Activated CD4-positive, alpha-beta memory T cell treated with anti-CD3 and anti-CD28 coated beads, Interleukin-2, amount 10 ng/mL, durations not matched to agents 7 days and 5 days (primary cell): ENCODE measurements around the gene DACT2. TPM values are rescaled to one million over a fixed set of nuclear protein-coding genes. Genes with fewer than 3 reads are reported as not detected.
"Not testable (repeated sequence)": the region's sequence is repeated elsewhere in the genome, so short reads cannot be mapped to it uniquely, and the experiment has no call there.

ENCODE experiments used
- CTCF ChIA-PET: fragments of 350-600 bp; sonication (Branson Sonifier 250); formaldehyde crosslinking; loops from one replicate; lab custom pipeline; 2021; ENCODE audit warnings: antibody characterized with exemption, inconsistent platforms; lab: Charles Lee
- POLR2A ChIA-PET: fragments of 350-600 bp; sonication (Branson Sonifier 250); formaldehyde crosslinking; loops from one replicate; lab custom pipeline; 2021; ENCODE audit warnings: antibody characterized with exemption; lab: Charles Lee
- DNase-seq: peaks from one replicate; pipeline ENCODE4 v3.0.0-alpha.2; 2020
- H3K27ac Mint-ChIP-seq: one replicate; pipeline ENCODE4 v1.8.0; 2021; ENCODE audit warnings: mild to moderate bottlenecking, mixed read lengths
- H3K27me3 Mint-ChIP-seq: one replicate; pipeline ENCODE4 v1.8.0; 2021; ENCODE audit warnings: mixed read lengths
- H3K36me3 Mint-ChIP-seq: one replicate; pipeline ENCODE4 v1.8.0; 2021; ENCODE audit warnings: low read depth, mixed read lengths
- H3K4me1 Mint-ChIP-seq: one replicate; pipeline ENCODE4 v1.8.0; 2021; ENCODE audit warnings: mixed read lengths
- H3K4me3 Mint-ChIP-seq: one replicate; pipeline ENCODE4 v1.8.0; 2021; ENCODE audit warnings: mild to moderate bottlenecking, mixed read lengths
- H3K9me3 Mint-ChIP-seq: one replicate; pipeline ENCODE4 v1.8.0; 2021; ENCODE audit warnings: mixed read lengths
- total RNA-seq, 2 experiments: library from RNA; stranded (reverse); gene quantifications; one replicate each; pipeline ENCODE4 v1.2.3, GENCODE V29; 2021

The DACT2 gene
- total RNA-seq, 2 experiments from 2014 or later = 0.15 TPM; not detected in 1

GRCh38 chr6:168300975-168301647 is 18.5 kb downstream of the DACT2 start:
- no peaks in the 10 kb centered on the region for H3K4me1 Mint-ChIP-seq
- no peaks in the 10 kb centered on the region for H3K36me3 Mint-ChIP-seq
- POLR2A ChIA-PET = no interaction called here
- CTCF ChIA-PET = no interaction called here
- H3K4me3 Mint-ChIP-seq = no peak overlapping the region
- no peaks in the 10 kb centered on the region for H3K27me3 Mint-ChIP-seq
- no peak for DNase-seq
- no peaks in the 10 kb centered on the region for H3K9me3 Mint-ChIP-seq
- no peak overlapping the region for H3K27ac Mint-ChIP-seq

- H3K4me1 Mint-ChIP-seq = no peaks in the 10 kb centered on the region
- CTCF ChIA-PET = no interaction called here
- DNase-seq = no peak
- no peaks in the 10 kb centered on the region for H3K27me3 Mint-ChIP-seq
- no peak overlapping the region for H3K4me3 Mint-ChIP-seq
- no peak overlapping the region for H3K27ac Mint-ChIP-seq
- no peaks in the 10 kb centered on the region for H3K9me3 Mint-ChIP-seq
- H3K36me3 Mint-ChIP-seq = no peaks in the 10 kb centered on the region
- POLR2A ChIA-PET = no interaction called here
These were observed 19.8 kb downstream of the DACT2 start for GRCh38 chr6:168299541-168300511.

GRCh38 chr6:168297643-168298042 is 21.9 kb downstream of the DACT2 start:
- CTCF ChIA-PET = interaction anchor here (0.8 to 1.5 kb wide), 2 partner anchors 10 to 135 kb away, joined by 3 to 4 read pairs; no protein-coding TSS in a partner anchor
- POLR2A ChIA-PET = no interaction called here
- H3K27ac Mint-ChIP-seq = no peak overlapping the region
- H3K4me1 Mint-ChIP-seq = no peaks in the 10 kb centered on the region
- H3K27me3 Mint-ChIP-seq = peaks cover 2% of the 10 kb centered on the region
- no peaks in the 10 kb centered on the region for H3K9me3 Mint-ChIP-seq
- H3K36me3 Mint-ChIP-seq = no peaks in the 10 kb centered on the region
- no peak overlapping the region for H3K4me3 Mint-ChIP-seq
- DNase-seq = no peak

- H3K4me1 Mint-ChIP-seq = no peaks in the 10 kb centered on the region
- H3K27me3 Mint-ChIP-seq = peaks cover 2% of the 10 kb centered on the region
- no peak for DNase-seq
- POLR2A ChIA-PET = no interaction called here
- H3K36me3 Mint-ChIP-seq = no peaks in the 10 kb centered on the region
- CTCF ChIA-PET = no interaction called here
- no peak overlapping the region for H3K27ac Mint-ChIP-seq
- H3K9me3 Mint-ChIP-seq = peaks cover under 1% of the 10 kb centered on the region
- no peak overlapping the region for H3K4me3 Mint-ChIP-seq
These were observed 24.7 kb downstream of the DACT2 start for GRCh38 chr6:168294901-168295300.

- Mint-ChIP-seq H3K36me3 (no peaks in the 10 kb centered on the region), H3K27me3 (peaks cover 2% of the 10 kb centered on the region), H3K9me3 (peaks cover 3% of the 10 kb centered on the region), H3K4me1 (no peaks in the 10 kb centered on the region), H3K27ac (no peak overlapping the region), H3K4me3 (no peak overlapping the region)
- ChIA-PET POLR2A (no interaction called here), CTCF (no interaction called here)
- DNase-seq = no peak
These were observed 25.7 kb downstream of the DACT2 start for GRCh38 chr6:168293636-168294530.

- ChIA-PET CTCF (no interaction called here), POLR2A (no interaction called here)
- Mint-ChIP-seq H3K9me3 (peaks cover 3% of the 10 kb centered on the region), H3K36me3 (no peaks in the 10 kb centered on the region), H3K27me3 (peaks cover 2% of the 10 kb centered on the region), H3K4me3 (no peak overlapping the region), H3K4me1 (peaks cover 5% of the 10 kb centered on the region), H3K27ac (no peak overlapping the region)
- no peak for DNase-seq
These were observed 26.8 kb downstream of the DACT2 start for GRCh38 chr6:168292826-168293225.

- H3K9me3 Mint-ChIP-seq = peaks cover 3% of the 10 kb centered on the region
- no peak for DNase-seq
- CTCF ChIA-PET = no interaction called here
These were observed 28.1 kb downstream of the DACT2 start for GRCh38 chr6:168291450-168291849.

GRCh38 chr6:168290095-168290494 is 29.5 kb downstream of the DACT2 start:
- H3K27me3 Mint-ChIP-seq = peaks cover 2% of the 10 kb centered on the region
- H3K4me1 Mint-ChIP-seq = peaks cover 9% of the 10 kb centered on the region
- peaks cover 2% of the 10 kb centered on the region for H3K36me3 Mint-ChIP-seq
- H3K9me3 Mint-ChIP-seq = peaks cover 5% of the 10 kb centered on the region
- no peak for DNase-seq
- POLR2A ChIA-PET = no interaction called here
- H3K27ac Mint-ChIP-seq = no peak overlapping the region
- H3K4me3 Mint-ChIP-seq = no peak overlapping the region
- CTCF ChIA-PET = no interaction called here

More at GRCh38 chr6:168291450-168291849, 28.1 kb downstream of the DACT2 start:
- H3K36me3 Mint-ChIP-seq = no peaks in the 10 kb centered on the region
- POLR2A ChIA-PET = no interaction called here
- H3K27ac Mint-ChIP-seq = no peak overlapping the region
- H3K4me3 Mint-ChIP-seq = no peak overlapping the region
- H3K27me3 Mint-ChIP-seq = peaks cover 2% of the 10 kb centered on the region
- peaks cover 9% of the 10 kb centered on the region for H3K4me1 Mint-ChIP-seq

GRCh38 chr6:168289571-168289962 is 30.0 kb downstream of the DACT2 start:
- ChIA-PET CTCF (no interaction called here), POLR2A (no interaction called here)
- Mint-ChIP-seq H3K4me1 (peaks cover 9% of the 10 kb centered on the region), H3K36me3 (peaks cover 2% of the 10 kb centered on the region), H3K4me3 (no peak overlapping the region), H3K27ac (no peak overlapping the region), H3K27me3 (peaks cover 2% of the 10 kb centered on the region), H3K9me3 (peaks cover 10% of the 10 kb centered on the region)
- DNase-seq = no peak

GRCh38 chr6:168288781-168289570 is 30.6 kb downstream of the DACT2 start:
- Mint-ChIP-seq H3K36me3 (peaks cover 2% of the 10 kb centered on the region), H3K4me1 (peaks cover 9% of the 10 kb centered on the region), H3K27me3 (peaks cover 2% of the 10 kb centered on the region), H3K4me3 (no peak overlapping the region), H3K9me3 (peaks cover 14% of the 10 kb centered on the region), H3K27ac (no peak overlapping the region)
- ChIA-PET CTCF (interaction anchor here (1.4 kb wide), 1 partner anchor 10 kb away, joined by 4 read pairs; no protein-coding TSS in a partner anchor), POLR2A (no interaction called here)
- DNase-seq = no peak

- DNase-seq, H3K27me3 Mint-ChIP-seq, H3K4me1 Mint-ChIP-seq, H3K27ac Mint-ChIP-seq, H3K4me3 Mint-ChIP-seq, POLR2A ChIA-PET, H3K36me3 Mint-ChIP-seq: not testable (repeated sequence)
- CTCF ChIA-PET = interaction anchor here (1.4 kb wide), 1 partner anchor 11 kb away, joined by 4 read pairs; no protein-coding TSS in a partner anchor
- peaks cover 14% of the 10 kb centered on the region for H3K9me3 Mint-ChIP-seq
These were observed 32.1 kb downstream of the DACT2 start for GRCh38 chr6:168287460-168287859.
